NCI-H1092 (cell line): ENCODE measurements around the gene ABI3.
"Not testable (repeated sequence)": the region's sequence is repeated elsewhere in the genome, so short reads cannot be mapped to it uniquely, and the experiment has no call there.

Experiments
- DNase-seq: peaks from one replicate; lab custom pipeline; 2025; lab: John Stamatoyannopoulos, UW

Gene ABI3

DNA sequence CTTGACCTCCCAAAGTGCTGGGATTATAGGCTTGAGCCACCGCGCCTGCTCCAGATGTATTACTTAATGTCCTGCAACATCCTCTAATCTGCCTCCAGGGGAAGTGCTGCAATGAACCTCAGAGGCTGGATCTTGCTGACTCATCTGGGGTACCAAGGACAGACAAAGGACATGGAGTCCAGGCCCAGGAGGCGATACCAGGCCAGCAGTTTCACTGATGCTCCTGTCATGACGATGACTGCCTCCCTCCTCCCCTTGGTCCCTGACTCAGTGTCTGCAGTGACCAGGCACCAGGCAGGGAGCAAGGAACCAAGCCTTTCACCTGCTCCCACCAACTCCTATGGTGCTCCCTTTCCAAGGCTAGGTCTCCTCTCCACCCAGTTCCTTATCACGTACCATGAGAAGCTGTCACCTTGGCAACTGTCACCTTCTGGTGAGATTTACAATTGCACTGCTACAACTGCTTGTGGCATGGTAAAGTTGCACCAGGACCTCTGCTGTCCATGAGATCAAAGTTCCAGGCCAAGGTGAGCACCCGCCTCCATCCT is 41.7 kb downstream of the ABI3 start:
- no peak for DNase-seq

DNA sequence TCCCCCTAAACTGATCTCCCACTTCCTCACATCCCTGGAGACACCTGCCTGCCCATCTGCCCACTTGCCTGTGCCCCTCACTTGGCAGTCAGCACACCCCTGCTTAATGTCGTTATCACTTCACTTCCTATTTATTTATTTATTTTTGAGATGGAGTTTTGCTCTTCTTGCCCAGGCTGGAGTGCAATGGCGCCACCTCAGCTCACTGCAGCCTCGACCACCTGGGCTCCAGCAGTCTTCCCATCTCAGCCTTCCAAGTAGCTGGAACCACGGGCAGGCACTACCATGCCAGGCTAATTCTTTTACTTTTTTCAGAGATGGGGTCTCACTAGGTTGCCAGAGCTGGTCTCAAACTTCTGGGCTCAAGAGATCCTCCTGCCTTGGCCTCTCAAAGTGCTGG is 43.6 kb downstream of the ABI3 start:
- no peak for DNase-seq

DNA sequence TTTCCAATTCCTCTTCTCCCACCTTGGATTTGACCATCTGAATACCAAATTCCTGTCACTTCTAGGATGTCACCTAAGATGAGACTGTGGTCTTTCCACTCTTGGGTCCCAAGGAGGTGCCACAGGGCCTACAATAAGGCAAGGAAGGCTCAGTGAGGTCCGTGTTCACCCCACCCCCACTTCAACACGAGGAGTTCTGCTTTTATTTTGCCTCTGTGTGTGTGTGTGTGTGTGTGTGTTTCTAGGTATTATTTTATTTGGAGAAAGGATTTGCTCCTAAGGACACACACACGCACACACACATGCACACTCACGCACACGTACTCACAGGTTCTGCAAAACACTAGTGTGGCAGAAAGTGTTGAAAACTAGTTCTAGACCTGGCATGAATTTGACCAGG is 44.6 kb downstream of the ABI3 start:
- no peak for DNase-seq

DNA sequence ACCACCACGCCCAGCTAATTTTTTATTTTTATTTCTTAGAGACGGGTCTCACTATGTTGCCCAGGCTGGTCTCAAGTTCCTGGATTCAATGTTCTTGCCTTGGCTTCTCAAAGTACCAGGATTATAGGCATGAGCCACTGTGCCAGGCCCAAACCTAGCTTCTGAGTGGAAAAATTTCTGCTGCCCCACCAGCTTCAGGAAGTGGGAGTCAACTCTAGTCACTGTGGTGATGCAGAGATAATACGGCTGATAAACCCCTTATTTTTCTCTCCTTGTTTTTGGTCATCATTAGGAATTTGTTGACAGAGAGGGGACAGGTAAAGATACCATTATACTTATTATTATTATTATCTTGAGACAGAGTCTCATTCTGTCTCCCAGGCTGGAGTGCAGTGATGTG is 47.9 kb downstream of the ABI3 start:
- no peak for DNase-seq

DNA sequence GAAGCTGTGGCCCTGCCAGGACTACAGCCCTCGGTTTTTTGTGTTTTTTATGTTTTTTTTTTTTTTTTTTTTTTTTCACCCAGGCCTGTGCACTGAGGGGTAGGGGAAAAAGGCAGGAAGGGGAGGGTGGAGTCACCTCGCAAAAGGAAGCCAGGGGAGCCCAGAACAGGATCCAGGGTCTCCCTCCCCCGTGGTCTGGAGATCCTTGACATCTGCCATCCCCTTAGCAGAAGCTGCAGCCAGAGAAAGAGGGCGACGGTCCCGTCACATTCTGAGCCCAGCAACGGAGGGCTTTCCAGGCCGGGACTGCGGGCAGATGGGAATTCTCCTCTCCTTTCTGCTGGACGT is 49.1 kb downstream of the ABI3 start:
- no peak for DNase-seq

DNA sequence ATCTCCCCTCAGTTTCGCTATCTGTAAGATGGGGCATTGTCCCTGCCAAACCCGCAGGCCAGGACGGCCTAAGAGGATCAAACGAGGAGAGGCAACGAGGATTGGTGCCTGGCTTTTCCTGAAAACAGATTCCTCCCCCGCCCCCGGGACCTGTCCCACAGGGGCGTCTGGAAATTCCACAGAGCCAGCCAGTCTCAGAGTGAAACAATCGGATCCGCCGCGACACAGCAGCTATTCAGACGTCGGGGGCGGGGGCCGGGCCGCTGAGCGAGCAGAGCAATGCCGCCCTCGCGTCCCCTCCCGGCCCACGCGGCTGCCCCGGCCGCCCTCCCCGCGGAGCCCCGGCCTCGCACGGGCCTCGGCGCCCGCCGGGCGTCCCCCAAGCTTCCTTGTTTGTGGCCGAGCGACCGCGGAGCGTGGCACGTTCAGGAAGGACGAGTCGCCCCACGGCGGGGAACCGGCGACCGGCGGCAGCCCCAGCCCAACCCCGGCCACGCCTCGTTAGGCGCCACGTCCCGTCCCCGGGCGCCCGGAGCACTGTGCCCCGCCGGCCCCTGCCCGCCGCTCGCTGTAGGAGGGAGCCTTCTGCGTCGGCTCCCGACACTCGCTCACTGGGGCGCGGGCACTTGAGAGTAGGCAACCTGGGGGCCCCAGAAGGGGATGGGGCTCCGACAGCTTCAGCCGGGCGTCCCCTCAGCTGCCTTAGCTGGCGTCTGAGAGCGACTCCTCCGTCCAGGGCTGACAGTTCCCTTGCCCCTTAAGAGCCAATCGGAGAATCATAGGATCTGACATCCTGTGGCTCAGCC is 49.7 kb downstream of the ABI3 start:
- DNase-seq, result no peak

DNA sequence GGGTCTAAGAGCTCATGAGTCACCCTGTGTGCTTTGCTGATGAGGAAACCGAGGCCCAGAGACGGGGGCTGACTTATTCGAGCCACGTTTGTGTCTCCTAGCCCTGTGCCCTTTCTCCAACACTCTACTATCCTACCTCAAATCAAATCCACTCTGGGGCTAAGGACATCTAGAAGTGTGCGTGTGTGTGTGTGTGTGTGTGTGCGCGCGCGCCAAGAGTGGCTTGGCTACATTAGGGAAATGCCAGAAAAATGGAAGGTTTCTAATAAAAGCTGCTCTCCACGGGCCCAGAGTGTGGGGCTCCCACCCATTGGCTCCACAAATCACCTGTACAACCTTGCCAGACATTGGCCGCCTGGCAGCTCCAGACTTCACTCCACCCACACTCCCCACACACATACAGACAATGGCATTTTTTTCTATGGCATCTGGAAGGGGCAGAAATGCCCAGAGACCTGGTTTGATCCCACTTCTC is 50.3 kb downstream of the ABI3 start:
- no peak for DNase-seq

DNA sequence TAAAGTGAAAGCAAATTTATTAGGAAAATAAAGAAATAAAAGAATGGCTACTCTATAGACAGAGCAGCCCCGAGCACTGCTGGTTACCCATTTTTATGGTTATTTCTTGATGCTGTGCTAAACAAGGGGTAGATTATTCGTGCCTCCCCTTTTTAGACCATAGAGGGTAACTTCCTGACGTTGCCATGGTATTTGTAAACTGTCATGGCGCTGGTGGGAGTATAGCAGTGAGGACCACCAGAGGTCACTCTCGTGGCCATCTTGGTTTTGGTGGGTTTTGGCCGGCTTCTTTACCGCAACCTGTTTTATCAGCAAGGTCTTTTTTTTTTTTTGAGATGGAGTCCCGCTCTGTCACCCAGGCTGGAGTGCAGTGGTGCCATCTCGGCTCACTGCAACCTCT is 51.0 kb downstream of the ABI3 start:
- DNase-seq, result not testable (repeated sequence)

DNA sequence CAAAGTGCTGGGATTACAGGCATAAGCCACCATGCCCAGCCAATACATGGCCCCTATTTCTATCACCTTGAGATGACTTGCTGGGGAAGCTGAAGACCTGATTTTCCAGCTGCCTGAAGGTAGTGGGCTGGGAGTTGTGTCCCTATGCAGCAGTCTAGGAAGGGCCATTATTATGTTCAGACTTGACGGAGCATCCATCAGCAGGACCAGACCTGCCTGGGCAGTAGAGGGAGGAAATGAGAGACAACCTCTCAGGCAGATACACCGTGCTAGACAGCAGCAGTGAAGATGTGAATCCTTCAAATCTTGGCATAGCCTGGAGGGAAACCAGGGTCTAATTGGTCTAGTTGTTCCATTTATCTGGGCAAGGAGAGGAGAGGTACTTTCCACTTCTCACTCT is 55.7 kb downstream of the ABI3 start:
- no peak for DNase-seq

DNA sequence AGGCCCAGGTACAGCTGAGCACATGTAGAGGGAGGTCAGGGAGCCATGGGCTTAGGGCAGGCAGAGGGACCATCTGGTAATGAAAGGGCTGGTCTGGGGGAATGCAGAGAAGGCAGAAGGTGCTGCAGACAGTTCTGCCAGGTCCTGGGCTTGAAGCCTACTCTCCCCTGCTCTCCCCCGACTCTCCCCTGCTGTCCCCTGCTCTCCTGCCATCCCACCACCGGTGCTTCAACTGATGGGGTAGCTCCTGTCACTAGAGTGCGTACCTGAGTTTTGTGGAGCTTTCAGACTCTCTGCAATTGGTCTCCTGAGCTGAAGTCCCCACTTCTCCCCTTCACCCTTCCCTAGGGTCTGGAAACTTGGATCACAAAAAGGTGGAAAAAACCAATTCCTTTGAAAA is 57.4 kb downstream of the ABI3 start:
- no peak for DNase-seq

DNA sequence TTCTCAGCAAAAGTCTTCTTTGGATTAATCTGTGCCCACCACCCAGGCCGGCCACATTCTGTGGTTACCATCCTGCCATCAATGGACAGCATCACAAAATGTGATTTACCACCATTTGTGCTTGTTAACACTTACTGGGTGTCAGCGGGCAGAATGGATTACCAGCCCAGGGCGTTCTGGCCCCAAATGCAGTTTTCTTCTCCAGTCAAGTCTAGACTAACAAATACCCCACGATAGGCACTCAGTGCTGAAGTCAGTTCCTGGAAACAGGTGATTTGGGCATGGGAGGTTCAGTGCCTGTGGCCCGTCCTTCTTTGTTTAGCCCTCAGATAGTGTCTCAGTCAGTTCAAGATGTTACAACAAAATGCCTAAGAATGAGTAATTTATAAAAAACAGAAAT is 58.8 kb downstream of the ABI3 start:
- DNase-seq, result no peak
